HUES6 (cell line): Measurements from ENCODE around the gene ZNF578.
A peak's percentile ranks its signal among the peaks of the same experiment; 100 is the strongest.
"Not testable (repeated sequence)": the region's sequence is repeated elsewhere in the genome, so short reads cannot be mapped to it uniquely, and the experiment has no call there.

Experiments
- H3K27ac ChIP-seq: 2 replicates; pipeline ENCODE4 v1.7.0; 2013; ENCODE audit warnings: low read depth, mild to moderate bottlenecking, low read length, inconsistent platforms
- H3K27me3 ChIP-seq: 2 replicates; pipeline ENCODE4 v1.6.1; 2013; ENCODE audit warnings: low read length; ENCODE audit not compliant: control insufficient read depth, insufficient read depth
- H3K36me3 ChIP-seq: 2 replicates; pipeline ENCODE4 v1.6.1; 2013; ENCODE audit warnings: low read length; ENCODE audit not compliant: control insufficient read depth, insufficient read depth
- H3K4me1 ChIP-seq: 2 replicates; pipeline ENCODE4 v1.6.1; 2013; ENCODE audit warnings: low read length; ENCODE audit not compliant: control insufficient read depth, insufficient read depth
- H3K4me3 ChIP-seq: 2 replicates; pipeline ENCODE4 v1.5.1; 2013; ENCODE audit warnings: low read depth, low read length
- H3K9ac ChIP-seq: one replicate; pipeline ENCODE4 v1.6.1; 2013; ENCODE audit warnings: mild to moderate bottlenecking, low read length
- H3K9me3 ChIP-seq: 2 replicates; pipeline ENCODE4 v1.6.1; 2013; ENCODE audit warnings: low read depth, low read length; ENCODE audit not compliant: control insufficient read depth, insufficient read depth

Gene ZNF578

GRCh38 chr19:52516191-52516590 is 62.8 kb downstream of the ZNF578 start:
- Histone ChIP-seq H3K36me3 (peaks cover 23% of the 10 kb centered on the region), H3K9me3 (no peaks in the 10 kb centered on the region), H3K9ac (no peak overlapping the region), H3K4me3 (no peak overlapping the region), H3K27ac (no peak overlapping the region), H3K4me1 (peaks cover 27% of the 10 kb centered on the region), H3K27me3 (no peaks in the 10 kb centered on the region)

- Histone ChIP-seq H3K9me3 (no peaks in the 10 kb centered on the region), H3K27ac (no peak overlapping the region), H3K36me3 (peaks cover 6% of the 10 kb centered on the region; the same call in 1 of the 2 replicates), H3K9ac (no peak overlapping the region), H3K27me3 (no peaks in the 10 kb centered on the region), H3K4me1 (peaks cover 35% of the 10 kb centered on the region), H3K4me3 (no peak overlapping the region)
Measured at GRCh38 chr19:52518646-52519045, 65.3 kb downstream of the ZNF578 start.

GRCh38 chr19:52519175-52519574 is 65.8 kb downstream of the ZNF578 start:
- peaks cover 35% of the 10 kb centered on the region for H3K4me1 ChIP-seq
- H3K9ac ChIP-seq, H3K9me3 ChIP-seq, H3K4me3 ChIP-seq, H3K27me3 ChIP-seq, H3K27ac ChIP-seq, H3K36me3 ChIP-seq: not testable (repeated sequence)

DNA sequence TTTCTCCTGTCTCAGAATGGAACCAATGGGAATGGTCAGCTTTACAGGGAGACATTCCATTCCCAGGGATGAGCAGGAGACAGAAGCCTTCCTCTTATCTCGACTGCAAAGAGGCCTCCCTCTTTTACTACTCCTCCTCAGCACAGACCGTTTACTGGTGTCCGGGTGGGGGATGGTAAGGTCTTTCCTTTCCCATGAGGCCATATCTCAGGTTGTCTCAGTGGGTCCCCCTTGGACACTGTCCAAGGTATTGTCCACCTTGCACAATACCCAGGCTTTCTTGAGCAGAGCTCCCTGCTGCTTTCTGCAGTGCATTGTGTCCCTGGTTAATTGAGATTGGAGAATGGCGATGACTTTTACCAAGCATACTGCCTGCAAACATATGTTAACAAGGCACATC is 66.7 kb downstream of the ZNF578 start:
- no peak overlapping the region for H3K4me3 ChIP-seq
- H3K9me3 ChIP-seq: no peaks in the 10 kb centered on the region
- no peak overlapping the region for H3K9ac ChIP-seq
- no peaks in the 10 kb centered on the region for H3K27me3 ChIP-seq
- H3K36me3 ChIP-seq: 0 out of 2 replicates have a peak, but pooled peaks cover 2% of the 10 kb centered on the region
- no peak overlapping the region for H3K27ac ChIP-seq
- H3K4me1 ChIP-seq: peaks cover 35% of the 10 kb centered on the region

- H3K4me1 ChIP-seq: peaks cover 35% of the 10 kb centered on the region
- no peaks in the 10 kb centered on the region for H3K27me3 ChIP-seq
- H3K27ac ChIP-seq: no peak overlapping the region
- H3K9me3 ChIP-seq: peaks cover 3% of the 10 kb centered on the region; the same call in 1 of the 2 replicates
- no peak overlapping the region for H3K9ac ChIP-seq
- H3K4me3 ChIP-seq: no peak overlapping the region
- no peaks in the 10 kb centered on the region for H3K36me3 ChIP-seq
Measured at GRCh38 chr19:52522551-52522950, 69.2 kb downstream of the ZNF578 start.

- no peak overlapping the region for H3K4me3 ChIP-seq
- peaks cover 3% of the 10 kb centered on the region; the same call in 1 of the 2 replicates for H3K9me3 ChIP-seq
- no peak overlapping the region for H3K9ac ChIP-seq
- peaks cover 27% of the 10 kb centered on the region for H3K4me1 ChIP-seq
- H3K27ac ChIP-seq: no peak overlapping the region
- no peaks in the 10 kb centered on the region for H3K36me3 ChIP-seq
- H3K27me3 ChIP-seq: no peaks in the 10 kb centered on the region
Measured at GRCh38 chr19:52524086-52524485, 70.7 kb downstream of the ZNF578 start.

GRCh38 chr19:52527134-52527955 is 74.0 kb downstream of the ZNF578 start, which contains the start of gene ZNF808:
TSS of gene ZNF808 (plus strand) at chr19:52527668. CDS start at chr19:52543285, 15,617 bp downstream.
- peak within 1 kb of the TSS; percentile 98 for H3K4me3 ChIP-seq
- H3K27ac ChIP-seq: peak within 1 kb of the TSS; percentile 67; the same call in 1 of the 2 replicates
- H3K4me1 ChIP-seq: peaks cover 3% of the 10 kb centered on the region; the same call in 1 of the 2 replicates
- H3K9ac ChIP-seq: peak within 1 kb of the TSS; percentile 95
- H3K36me3 ChIP-seq: no peaks in the 10 kb centered on the region
- H3K9me3 ChIP-seq: peaks cover 3% of the 10 kb centered on the region; the same call in 1 of the 2 replicates
- H3K27me3 ChIP-seq: no peaks in the 10 kb centered on the region

- H3K9me3 ChIP-seq: peaks cover 3% of the 10 kb centered on the region; the same call in 1 of the 2 replicates
Measured at GRCh38 chr19:52527956-52528351, 74.6 kb downstream of the ZNF578 start.

GRCh38 chr19:52532480-52532879 is 79.1 kb downstream of the ZNF578 start:
- H3K36me3 ChIP-seq: no peaks in the 10 kb centered on the region; the same call in 1 of the 2 replicates
- no peak overlapping the region for H3K4me3 ChIP-seq
- 0 out of 2 replicates have a peak, but pooled peaks cover 3% of the 10 kb centered on the region for H3K4me1 ChIP-seq
- no peak overlapping the region for H3K27ac ChIP-seq
- no peaks in the 10 kb centered on the region for H3K27me3 ChIP-seq
- no peaks in the 10 kb centered on the region for H3K9me3 ChIP-seq
- no peak overlapping the region for H3K9ac ChIP-seq

More at GRCh38 chr19:52527956-52528351, 74.6 kb downstream of the ZNF578 start:
- peak overlapping the region; percentile 67; the same call in 1 of the 2 replicates for H3K27ac ChIP-seq
- peak overlapping the region; percentile 98 for H3K4me3 ChIP-seq
- H3K9ac ChIP-seq: peak overlapping the region; percentile 95
- no peaks in the 10 kb centered on the region for H3K27me3 ChIP-seq
- no peaks in the 10 kb centered on the region for H3K36me3 ChIP-seq
- H3K4me1 ChIP-seq: 0 out of 2 replicates have a peak, but pooled peaks cover 3% of the 10 kb centered on the region

- Histone ChIP-seq H3K9me3 (no peaks in the 10 kb centered on the region), H3K4me1 (no peaks in the 10 kb centered on the region), H3K27ac (no peak overlapping the region), H3K27me3 (no peaks in the 10 kb centered on the region), H3K36me3 (no peaks in the 10 kb centered on the region; the same call in 1 of the 2 replicates), H3K4me3 (no peak overlapping the region), H3K9ac (no peak overlapping the region)
Measured at GRCh38 chr19:52533901-52534300, 80.5 kb downstream of the ZNF578 start.

DNA sequence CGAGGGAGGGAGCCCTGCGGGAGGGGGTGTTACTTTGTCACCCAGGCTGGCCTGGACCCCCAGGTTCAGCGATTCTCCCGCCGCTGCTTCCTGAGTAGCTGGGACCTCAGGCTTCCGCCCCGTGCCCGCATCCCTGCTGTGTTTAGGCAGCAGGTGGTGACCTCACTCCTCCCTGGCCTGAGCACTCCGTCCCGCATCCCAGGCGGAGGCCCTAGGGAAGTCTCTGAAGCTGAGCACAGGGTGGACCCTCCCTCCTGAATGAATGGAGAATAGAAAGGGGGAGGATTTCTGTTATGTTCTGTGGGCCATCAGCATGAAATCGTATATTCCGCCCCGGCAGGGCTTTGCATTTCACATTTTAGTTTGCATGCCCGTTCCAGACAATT is 82.0 kb downstream of the ZNF578 start:
- H3K4me3 ChIP-seq: peak overlapping the region; percentile 90
- peak overlapping the region; percentile 74 for H3K9ac ChIP-seq
- H3K4me1 ChIP-seq, H3K27me3 ChIP-seq, H3K9me3 ChIP-seq, H3K36me3 ChIP-seq: not testable (repeated sequence)
- H3K27ac ChIP-seq: peak overlapping the region; percentile 77; the same call in 1 of the 2 replicates
